WTC11 (cell line): ENCODE data around the gene ADGRV1. TPM values are rescaled to one million over a fixed set of nuclear protein-coding genes. Genes with fewer than 3 reads are reported as not detected.

Experiments
- ATAC-seq: fragments of 200-7000 bp; cut with Tn5 transposase; 2 replicates; pipeline ENCODE4 v1.10.0; 2021; ENCODE audit warnings: mild to moderate bottlenecking, moderate library complexity
- CTCF ChIA-PET: fragments of 300-600 bp; sonication (Branson Sonifier 250); formaldehyde crosslinking; loops from one replicate; lab custom pipeline; 2021; ENCODE audit warnings: antibody characterized with exemption; lab: Charles Lee
- POLR2A ChIA-PET: fragments of 350-600 bp; sonication (Branson Sonifier 250); formaldehyde crosslinking; loops from one replicate; lab custom pipeline; 2021; ENCODE audit warnings: antibody characterized with exemption; lab: Charles Lee
- DNase-seq: peaks from one replicate; pipeline ENCODE4 v3.0.0; 2021; ENCODE audit warnings: low spot score
- H3K27ac Mint-ChIP-seq: 2 replicates; pipeline ENCODE4 v1.8.0; 2021; ENCODE audit warnings: mixed read lengths
- H3K27me3 Mint-ChIP-seq: 2 replicates; pipeline ENCODE4 v1.8.0; 2021; ENCODE audit warnings: low read depth, mild to moderate bottlenecking, moderate library complexity, mixed read lengths
- H3K36me3 Mint-ChIP-seq: 2 replicates; pipeline ENCODE4 v1.8.0; 2021; ENCODE audit warnings: mixed read lengths
- H3K4me1 Mint-ChIP-seq: 2 replicates; pipeline ENCODE4 v1.8.0; 2022; ENCODE audit warnings: mixed read lengths
- H3K4me3 Mint-ChIP-seq: 2 replicates; pipeline ENCODE4 v1.8.0; 2021; ENCODE audit warnings: mild to moderate bottlenecking, moderate library complexity, mixed read lengths
- H3K9me3 Mint-ChIP-seq: 2 replicates; pipeline ENCODE4 v1.8.0; 2021; ENCODE audit warnings: mixed read lengths
- ATF1 ChIP-seq: sonication (generic); formaldehyde crosslinking; IDR thresholded peaks from 2 replicates; pipeline ENCODE4 v1.8.1; 2023; ENCODE audit warnings: mild to moderate bottlenecking, moderate library complexity, missing genetic modification reagents
- ETV6 ChIP-seq: sonication (generic); formaldehyde crosslinking; IDR thresholded peaks from 2 replicates; pipeline ENCODE4 v1.8.1; 2022; ENCODE audit warnings: mild to moderate bottlenecking, missing genetic modification reagents
- JAZF1 ChIP-seq: fragments of 250-450 bp; sonication (Bioruptor Pico); IDR thresholded peaks from 2 replicates; pipeline ENCODE4 v1.9.0; 2021; ENCODE audit warnings: moderate library complexity, mild to moderate bottlenecking, inconsistent platforms
- MYBL2 ChIP-seq: sonication (generic); formaldehyde crosslinking; IDR thresholded peaks from 2 replicates; pipeline ENCODE4 v1.8.1; 2023; ENCODE audit warnings: mild to moderate bottlenecking, moderate library complexity, missing genetic modification reagents
- NR2C2 ChIP-seq: sonication (generic); formaldehyde crosslinking; IDR thresholded peaks from 2 replicates; pipeline ENCODE4 v1.8.0; 2022; ENCODE audit warnings: mild to moderate bottlenecking, missing genetic modification reagents
- SOX15 ChIP-seq: fragments of 250-450 bp; sonication (Bioruptor Pico); IDR thresholded peaks from 2 replicates; pipeline ENCODE4 v1.9.0; 2021; ENCODE audit warnings: mild to moderate bottlenecking
- SP1 ChIP-seq: sonication (generic); formaldehyde crosslinking; conservative IDR thresholded peaks from 2 replicates; pipeline ENCODE4 v1.8.1; 2022; ENCODE audit warnings: missing genetic modification reagents
- ZNF138 ChIP-seq: sonication (generic); formaldehyde crosslinking; conservative IDR thresholded peaks from 2 replicates; pipeline ENCODE4 v1.8.1; 2022; ENCODE audit warnings: mild to moderate bottlenecking, moderate library complexity, missing genetic modification reagents
- total RNA-seq: library from RNA; stranded (reverse); gene quantifications from 3 replicates; pipeline ENCODE4 v1.2.3, GENCODE V29; 2021
- TF ChIP-seq, protein P1 (sequence below): sonication (generic); formaldehyde crosslinking; IDR thresholded peaks from 2 replicates; pipeline ENCODE4 v1.8.1; 2023; ENCODE audit warnings: mild to moderate bottlenecking, moderate library complexity, missing genetic modification reagents
- TF ChIP-seq, protein P2 (sequence below): sonication (generic); formaldehyde crosslinking; IDR thresholded peaks from 2 replicates; pipeline ENCODE4 v1.8.1; 2022; ENCODE audit warnings: missing genetic modification reagents, borderline replicate concordance
- TF ChIP-seq, protein P3 (sequence below): fragments of 250-450 bp; sonication (Bioruptor Pico); IDR thresholded peaks from 2 replicates; pipeline ENCODE4 v1.9.0; 2021; ENCODE audit warnings: moderate library complexity, mild to moderate bottlenecking, inconsistent platforms, borderline replicate concordance
- TF ChIP-seq, protein P4 (sequence below): sonication (generic); formaldehyde crosslinking; IDR thresholded peaks from 2 replicates; pipeline ENCODE4 v1.8.1; 2022; ENCODE audit warnings: low read depth, mild to moderate bottlenecking, moderate library complexity, missing genetic modification reagents, borderline replicate concordance
- TF ChIP-seq, protein P5 (sequence below): sonication (generic); formaldehyde crosslinking; IDR thresholded peaks from 2 replicates; pipeline ENCODE4 v1.8.1; 2023; ENCODE audit warnings: mild to moderate bottlenecking, missing genetic modification reagents
- TF ChIP-seq, protein P6 (sequence below): sonication (generic); formaldehyde crosslinking; IDR thresholded peaks from 2 replicates; pipeline ENCODE4 v1.8.0; 2022; ENCODE audit warnings: mild to moderate bottlenecking, missing genetic modification reagents
- TF ChIP-seq, protein P7 (sequence below): fragments of 250-450 bp; sonication (Bioruptor Pico); IDR thresholded peaks from 2 replicates; pipeline ENCODE4 v1.9.0; 2021; ENCODE audit warnings: mild to moderate bottlenecking, borderline replicate concordance

The ADGRV1 gene
- total RNA-seq, 1 experiment from 2014 or later: 74.5 TPM

DNA sequence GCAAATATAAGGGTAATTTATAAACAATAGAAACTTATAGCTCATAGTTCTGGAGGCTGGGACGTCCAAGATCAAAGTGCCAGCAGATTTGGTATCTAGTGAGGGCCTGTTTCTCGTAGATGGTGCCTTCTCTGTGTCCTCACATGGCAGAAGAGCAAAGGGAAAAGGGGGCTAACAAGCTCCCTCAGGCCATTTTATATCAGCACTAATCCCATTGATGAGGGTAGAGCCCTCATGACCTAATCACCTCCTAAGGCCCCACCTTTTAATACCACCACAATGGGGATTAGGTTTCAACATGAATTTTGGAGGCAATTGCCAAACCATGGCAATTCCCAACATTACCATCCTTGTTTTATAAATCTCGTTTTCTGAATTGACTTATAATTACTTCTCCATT lies 564.7 kb downstream of the ADGRV1 start:
- Mint-ChIP-seq H3K27ac (no peak overlapping the region), H3K36me3 (no peaks in the 10 kb centered on the region), H3K27me3 (no peaks in the 10 kb centered on the region), H3K4me1 (0 out of 2 replicates have a peak, but pooled peaks cover 4% of the 10 kb centered on the region), H3K9me3 (no peaks in the 10 kb centered on the region), H3K4me3 (no peak overlapping the region)
- DNase-seq (no peak), ATAC-seq (no peak)
- ChIA-PET CTCF (no interaction called here), POLR2A (no interaction called here)
- TF ChIP-seq, protein P1, sequence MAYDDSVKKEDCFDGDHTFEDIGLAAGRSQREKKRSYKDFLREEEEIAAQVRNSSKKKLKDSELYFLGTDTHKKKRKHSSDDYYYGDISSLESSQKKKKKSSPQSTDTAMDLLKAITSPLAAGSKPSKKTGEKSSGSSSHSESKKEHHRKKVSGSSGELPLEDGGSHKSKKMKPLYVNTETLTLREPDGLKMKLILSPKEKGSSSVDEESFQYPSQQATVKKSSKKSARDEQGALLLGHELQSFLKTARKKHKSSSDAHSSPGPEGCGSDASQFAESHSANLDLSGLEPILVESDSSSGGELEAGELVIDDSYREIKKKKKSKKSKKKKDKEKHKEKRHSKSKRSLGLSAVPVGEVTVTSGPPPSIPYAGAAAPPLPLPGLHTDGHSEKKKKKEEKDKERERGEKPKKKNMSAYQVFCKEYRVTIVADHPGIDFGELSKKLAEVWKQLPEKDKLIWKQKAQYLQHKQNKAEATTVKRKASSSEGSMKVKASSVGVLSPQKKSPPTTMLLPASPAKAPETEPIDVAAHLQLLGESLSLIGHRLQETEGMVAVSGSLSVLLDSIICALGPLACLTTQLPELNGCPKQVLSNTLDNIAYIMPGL: no peak
- TF ChIP-seq, protein P2, sequence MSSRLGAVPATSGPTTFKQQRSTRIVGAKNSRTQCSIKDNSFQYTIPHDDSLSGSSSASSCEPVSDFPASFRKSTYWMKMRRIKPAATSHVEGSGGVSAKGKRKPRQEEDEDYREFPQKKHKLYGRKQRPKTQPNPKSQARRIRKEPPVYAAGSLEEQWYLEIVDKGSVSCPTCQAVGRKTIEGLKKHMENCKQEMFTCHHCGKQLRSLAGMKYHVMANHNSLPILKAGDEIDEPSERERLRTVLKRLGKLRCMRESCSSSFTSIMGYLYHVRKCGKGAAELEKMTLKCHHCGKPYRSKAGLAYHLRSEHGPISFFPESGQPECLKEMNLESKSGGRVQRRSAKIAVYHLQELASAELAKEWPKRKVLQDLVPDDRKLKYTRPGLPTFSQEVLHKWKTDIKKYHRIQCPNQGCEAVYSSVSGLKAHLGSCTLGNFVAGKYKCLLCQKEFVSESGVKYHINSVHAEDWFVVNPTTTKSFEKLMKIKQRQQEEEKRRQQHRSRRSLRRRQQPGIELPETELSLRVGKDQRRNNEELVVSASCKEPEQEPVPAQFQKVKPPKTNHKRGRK (CRISPR knock-in tag): no peak
- TF ChIP-seq ZNF138 (CRISPR knock-in tag) (no peak), SP1 (no peak), NR2C2 (CRISPR knock-in tag) (no peak), MYBL2 (CRISPR knock-in tag) (no peak), SOX15 (CRISPR knock-in tag) (no peak), JAZF1 (no peak), ETV6 (no peak), ATF1 (CRISPR knock-in tag) (no peak)
- TF ChIP-seq, protein P3, sequence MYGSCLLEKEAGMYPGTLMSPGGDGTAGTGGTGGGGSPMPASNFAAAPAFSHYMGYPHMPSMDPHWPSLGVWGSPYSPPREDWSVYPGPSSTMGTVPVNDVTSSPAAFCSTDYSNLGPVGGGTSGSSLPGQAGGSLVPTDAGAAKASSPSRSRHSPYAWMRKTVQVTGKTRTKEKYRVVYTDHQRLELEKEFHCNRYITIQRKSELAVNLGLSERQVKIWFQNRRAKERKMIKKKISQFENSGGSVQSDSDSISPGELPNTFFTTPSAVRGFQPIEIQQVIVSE: no peak
- TF ChIP-seq, protein P4, sequence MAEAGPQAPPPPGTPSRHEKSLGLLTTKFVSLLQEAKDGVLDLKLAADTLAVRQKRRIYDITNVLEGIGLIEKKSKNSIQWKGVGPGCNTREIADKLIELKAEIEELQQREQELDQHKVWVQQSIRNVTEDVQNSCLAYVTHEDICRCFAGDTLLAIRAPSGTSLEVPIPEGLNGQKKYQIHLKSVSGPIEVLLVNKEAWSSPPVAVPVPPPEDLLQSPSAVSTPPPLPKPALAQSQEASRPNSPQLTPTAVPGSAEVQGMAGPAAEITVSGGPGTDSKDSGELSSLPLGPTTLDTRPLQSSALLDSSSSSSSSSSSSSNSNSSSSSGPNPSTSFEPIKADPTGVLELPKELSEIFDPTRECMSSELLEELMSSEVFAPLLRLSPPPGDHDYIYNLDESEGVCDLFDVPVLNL (CRISPR knock-in tag): no peak
- TF ChIP-seq, protein P5, sequence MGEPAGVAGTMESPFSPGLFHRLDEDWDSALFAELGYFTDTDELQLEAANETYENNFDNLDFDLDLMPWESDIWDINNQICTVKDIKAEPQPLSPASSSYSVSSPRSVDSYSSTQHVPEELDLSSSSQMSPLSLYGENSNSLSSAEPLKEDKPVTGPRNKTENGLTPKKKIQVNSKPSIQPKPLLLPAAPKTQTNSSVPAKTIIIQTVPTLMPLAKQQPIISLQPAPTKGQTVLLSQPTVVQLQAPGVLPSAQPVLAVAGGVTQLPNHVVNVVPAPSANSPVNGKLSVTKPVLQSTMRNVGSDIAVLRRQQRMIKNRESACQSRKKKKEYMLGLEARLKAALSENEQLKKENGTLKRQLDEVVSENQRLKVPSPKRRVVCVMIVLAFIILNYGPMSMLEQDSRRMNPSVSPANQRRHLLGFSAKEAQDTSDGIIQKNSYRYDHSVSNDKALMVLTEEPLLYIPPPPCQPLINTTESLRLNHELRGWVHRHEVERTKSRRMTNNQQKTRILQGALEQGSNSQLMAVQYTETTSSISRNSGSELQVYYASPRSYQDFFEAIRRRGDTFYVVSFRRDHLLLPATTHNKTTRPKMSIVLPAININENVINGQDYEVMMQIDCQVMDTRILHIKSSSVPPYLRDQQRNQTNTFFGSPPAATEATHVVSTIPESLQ (CRISPR knock-in tag): no peak
- TF ChIP-seq, protein P6, sequence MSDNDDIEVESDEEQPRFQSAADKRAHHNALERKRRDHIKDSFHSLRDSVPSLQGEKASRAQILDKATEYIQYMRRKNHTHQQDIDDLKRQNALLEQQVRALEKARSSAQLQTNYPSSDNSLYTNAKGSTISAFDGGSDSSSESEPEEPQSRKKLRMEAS (CRISPR knock-in tag): no peak
- TF ChIP-seq, protein P7, sequence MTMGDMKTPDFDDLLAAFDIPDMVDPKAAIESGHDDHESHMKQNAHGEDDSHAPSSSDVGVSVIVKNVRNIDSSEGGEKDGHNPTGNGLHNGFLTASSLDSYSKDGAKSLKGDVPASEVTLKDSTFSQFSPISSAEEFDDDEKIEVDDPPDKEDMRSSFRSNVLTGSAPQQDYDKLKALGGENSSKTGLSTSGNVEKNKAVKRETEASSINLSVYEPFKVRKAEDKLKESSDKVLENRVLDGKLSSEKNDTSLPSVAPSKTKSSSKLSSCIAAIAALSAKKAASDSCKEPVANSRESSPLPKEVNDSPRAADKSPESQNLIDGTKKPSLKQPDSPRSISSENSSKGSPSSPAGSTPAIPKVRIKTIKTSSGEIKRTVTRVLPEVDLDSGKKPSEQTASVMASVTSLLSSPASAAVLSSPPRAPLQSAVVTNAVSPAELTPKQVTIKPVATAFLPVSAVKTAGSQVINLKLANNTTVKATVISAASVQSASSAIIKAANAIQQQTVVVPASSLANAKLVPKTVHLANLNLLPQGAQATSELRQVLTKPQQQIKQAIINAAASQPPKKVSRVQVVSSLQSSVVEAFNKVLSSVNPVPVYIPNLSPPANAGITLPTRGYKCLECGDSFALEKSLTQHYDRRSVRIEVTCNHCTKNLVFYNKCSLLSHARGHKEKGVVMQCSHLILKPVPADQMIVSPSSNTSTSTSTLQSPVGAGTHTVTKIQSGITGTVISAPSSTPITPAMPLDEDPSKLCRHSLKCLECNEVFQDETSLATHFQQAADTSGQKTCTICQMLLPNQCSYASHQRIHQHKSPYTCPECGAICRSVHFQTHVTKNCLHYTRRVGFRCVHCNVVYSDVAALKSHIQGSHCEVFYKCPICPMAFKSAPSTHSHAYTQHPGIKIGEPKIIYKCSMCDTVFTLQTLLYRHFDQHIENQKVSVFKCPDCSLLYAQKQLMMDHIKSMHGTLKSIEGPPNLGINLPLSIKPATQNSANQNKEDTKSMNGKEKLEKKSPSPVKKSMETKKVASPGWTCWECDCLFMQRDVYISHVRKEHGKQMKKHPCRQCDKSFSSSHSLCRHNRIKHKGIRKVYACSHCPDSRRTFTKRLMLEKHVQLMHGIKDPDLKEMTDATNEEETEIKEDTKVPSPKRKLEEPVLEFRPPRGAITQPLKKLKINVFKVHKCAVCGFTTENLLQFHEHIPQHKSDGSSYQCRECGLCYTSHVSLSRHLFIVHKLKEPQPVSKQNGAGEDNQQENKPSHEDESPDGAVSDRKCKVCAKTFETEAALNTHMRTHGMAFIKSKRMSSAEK (CRISPR knock-in tag): no peak
